Hepatic stellate cell (primary cell): ENCODE measurements around the gene CPSF7.
"Not testable (repeated sequence)": the region's sequence is repeated elsewhere in the genome, so short reads cannot be mapped to it uniquely, and the experiment has no call there.

ENCODE experiments used
- DNase-seq: peaks from one replicate; pipeline ENCODE4 v3.0.0; 2011; ENCODE audit warnings: low spot score

The CPSF7 gene

DNA sequence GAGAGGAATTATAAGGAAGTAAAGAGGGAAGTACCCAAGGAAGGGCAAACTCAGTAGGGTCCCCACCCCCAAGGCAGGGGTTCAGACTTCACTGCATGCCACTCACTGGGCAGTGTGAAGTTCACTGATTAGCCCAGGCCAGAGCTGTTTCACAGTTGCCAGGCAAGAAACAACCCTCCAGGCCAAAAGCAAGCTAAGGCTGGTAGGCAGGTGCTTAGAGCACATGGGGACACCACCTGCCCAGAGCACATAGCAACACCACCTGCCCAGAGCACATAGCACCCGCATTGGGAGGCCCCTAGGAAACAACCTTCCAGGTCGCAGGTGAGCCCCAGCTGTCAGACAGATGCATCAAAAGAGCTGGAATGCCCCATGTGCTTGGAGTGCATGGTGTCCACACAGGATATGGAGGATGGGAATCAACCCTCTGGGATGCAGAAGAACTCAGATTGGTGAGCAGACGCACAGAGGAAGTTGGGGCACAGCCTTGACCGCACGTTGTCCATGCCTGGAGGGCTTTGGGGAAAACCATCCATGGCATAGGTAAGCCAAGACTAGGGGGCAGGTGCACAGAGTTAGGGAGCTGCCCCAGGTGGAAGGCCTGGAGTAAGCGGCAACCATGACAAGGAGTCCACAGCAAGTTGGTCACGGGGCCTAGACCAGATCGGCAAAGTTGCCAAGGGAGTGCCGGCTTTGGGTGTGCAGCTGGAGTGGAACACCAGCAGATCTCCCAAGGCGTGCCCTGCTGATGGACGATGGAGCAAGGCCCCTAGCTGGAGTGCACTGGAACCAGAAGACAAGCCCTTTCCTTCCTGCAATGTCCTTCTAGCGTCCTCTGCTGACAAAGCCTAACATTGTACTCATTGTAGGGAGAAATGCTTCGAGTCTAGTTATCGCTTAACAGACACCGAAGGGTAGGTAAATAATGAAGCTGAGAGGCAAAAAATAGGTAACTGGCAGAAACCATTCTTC lies 45.2 kb downstream of the CPSF7 start:
- DNase-seq = no peak

- not testable (repeated sequence) for DNase-seq
Observed at GRCh38 chr11:61383859-61384258, 45.9 kb downstream of the CPSF7 start.

DNA sequence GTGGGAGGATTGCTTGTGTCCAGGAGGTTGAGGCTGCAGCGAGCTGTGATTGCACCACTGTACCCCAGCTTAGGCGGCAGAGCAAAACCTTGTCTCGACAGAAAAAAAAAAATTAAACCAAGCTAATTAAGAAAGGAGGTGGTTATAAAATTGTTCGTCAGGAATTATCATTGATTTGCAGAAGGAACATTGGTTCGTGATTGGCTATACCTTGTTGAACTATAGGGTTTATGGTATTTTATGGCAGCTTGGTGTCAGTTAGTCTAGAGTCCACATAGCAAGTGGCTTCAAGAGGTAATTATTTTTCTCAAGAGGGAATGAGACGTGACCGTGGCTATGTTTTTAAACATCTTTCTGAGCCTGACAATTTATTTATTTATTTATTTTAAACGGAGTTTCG lies 48.9 kb downstream of the CPSF7 start:
- DNase-seq = no peak

- DNase-seq = peak; percentile 94
Observed at GRCh38 chr11:61378713-61379313, 51.0 kb downstream of the CPSF7 start.

DNA sequence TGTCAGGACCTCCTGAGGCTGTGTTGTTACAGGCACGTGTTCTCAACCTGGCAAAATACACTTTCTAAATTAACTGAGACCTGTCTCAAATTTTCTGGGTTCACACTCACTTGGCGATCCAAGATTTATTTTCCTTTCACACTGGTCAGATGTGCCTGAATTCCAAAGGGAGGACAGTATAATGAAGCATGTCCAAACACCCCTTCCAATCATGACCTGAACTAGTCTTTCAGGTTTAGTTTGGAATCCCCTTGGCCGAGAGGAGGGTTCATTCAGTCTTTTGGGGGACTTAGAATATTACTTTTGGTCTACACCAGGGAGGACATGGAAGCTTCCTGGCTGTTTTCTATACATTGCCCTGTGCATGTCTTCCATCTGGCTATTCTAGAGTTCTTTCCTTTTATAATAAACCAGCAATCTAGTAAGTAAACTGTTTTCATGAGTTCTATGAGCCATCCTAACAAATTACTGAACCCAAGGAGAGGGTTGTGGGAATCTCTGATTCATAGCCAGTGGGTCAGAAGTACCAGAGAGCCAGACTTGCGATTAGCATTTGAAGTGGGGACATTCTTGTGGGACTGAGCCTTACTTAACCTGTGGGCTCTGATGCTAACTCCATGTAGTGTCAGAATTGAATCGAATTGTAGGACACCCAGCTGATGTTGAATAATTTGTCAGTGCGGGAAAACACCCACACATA lies 52.2 kb downstream of the CPSF7 start:
- no peak for DNase-seq

DNA sequence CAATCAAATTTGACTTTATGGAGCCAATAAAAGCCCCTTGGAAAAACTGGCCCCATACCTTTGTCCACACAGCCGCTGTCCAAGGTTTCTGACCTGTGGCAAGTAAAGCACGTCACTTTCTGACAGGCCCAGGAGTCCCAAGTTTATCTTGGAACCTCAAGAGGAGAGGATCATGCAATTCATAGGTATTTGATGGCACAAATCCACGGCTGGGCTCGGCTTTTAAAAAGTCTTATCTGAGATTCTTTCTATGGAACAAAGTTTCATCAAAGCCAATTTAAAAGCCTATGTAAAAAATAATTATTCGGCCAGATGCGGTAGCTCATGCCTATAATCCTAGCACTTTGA lies 54.0 kb downstream of the CPSF7 start:
- DNase-seq = no peak

GRCh38 chr11:61372659-61373420 lies 56.9 kb downstream of the CPSF7 start:
- no peak for DNase-seq

DNA sequence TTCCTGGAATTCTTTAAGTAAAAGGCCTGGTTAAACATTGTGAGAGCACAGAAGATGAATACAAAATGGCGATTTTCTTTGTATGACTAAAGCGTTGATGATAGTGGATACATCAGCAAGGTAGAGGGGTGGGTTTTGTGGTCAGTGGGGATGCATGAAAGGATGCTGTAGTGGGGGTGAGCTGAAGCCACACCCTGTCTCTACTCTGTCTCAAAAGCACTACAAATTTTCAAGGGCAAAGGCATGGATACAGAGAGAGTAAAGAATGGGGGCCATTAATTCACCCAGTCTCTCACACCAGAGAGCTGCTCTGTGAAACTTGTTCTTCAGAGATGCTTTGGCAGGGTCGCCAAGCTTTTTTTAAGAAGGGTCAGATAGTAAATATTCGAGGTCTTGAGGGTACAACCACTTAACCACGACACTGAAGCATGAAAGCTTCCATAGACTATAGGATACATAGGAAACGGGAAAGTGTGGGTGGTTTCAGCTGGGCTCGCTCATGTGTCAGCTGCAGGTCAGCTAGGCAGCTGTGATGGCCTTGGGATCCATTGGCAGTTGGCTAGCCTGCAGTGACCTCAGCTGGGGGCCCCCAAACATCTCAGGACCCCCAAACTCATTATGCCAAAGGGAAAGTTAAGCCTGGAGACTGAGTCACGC lies 59.3 kb downstream of the CPSF7 start:
- no peak for DNase-seq

GRCh38 chr11:61369372-61370348 lies 60.1 kb downstream of the CPSF7 start:
- peak; percentile 49 for DNase-seq

DNA sequence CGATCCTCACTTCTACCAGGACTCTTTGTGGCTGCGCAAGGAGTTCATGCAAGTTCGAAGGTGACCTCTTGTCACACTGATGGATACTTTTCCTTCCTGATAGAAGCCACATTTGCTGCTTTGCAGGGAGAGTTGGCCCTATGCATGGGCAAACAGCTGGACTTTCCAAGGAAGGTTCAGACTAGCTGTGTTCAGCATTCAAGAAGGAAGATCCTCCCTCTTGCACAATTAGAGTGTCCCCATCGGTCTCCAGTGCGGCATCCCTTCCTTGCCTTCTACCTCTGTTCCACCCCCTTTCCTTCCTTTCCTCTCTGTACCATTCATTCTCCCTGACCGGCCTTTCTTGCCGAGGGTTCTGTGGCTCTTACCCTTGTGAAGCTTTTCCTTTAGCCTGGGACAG lies 61.1 kb downstream of the CPSF7 start:
- no peak for DNase-seq

- no peak for DNase-seq
Observed at GRCh38 chr11:61367406-61367805, 62.4 kb downstream of the CPSF7 start.

GRCh38 chr11:61364012-61364675 lies 65.6 kb downstream of the CPSF7 start:
- no peak for DNase-seq

- peak; percentile 59 for DNase-seq
Observed at GRCh38 chr11:61362542-61362875, 67.3 kb downstream of the CPSF7 start.

GRCh38 chr11:61361741-61362541 lies 67.8 kb downstream of the CPSF7 start, which contains the start of the genes CYB561A3 and TMEM138:
Gene CYB561A3, minus strand, starts transcription at chr11:61361882. Its CDS starts 5,169 bp downstream, at chr11:61356713.
Gene TMEM138, plus strand, starts transcription at chr11:61362374. Its CDS starts 2,017 bp downstream, at chr11:61364391.
- peak; percentile 95 for DNase-seq

- DNase-seq = no peak
Observed at GRCh38 chr11:61361237-61361740, 68.5 kb downstream of the CPSF7 start.

GRCh38 chr11:61359516-61359915 lies 70.3 kb downstream of the CPSF7 start:
- no peak for DNase-seq

DNA sequence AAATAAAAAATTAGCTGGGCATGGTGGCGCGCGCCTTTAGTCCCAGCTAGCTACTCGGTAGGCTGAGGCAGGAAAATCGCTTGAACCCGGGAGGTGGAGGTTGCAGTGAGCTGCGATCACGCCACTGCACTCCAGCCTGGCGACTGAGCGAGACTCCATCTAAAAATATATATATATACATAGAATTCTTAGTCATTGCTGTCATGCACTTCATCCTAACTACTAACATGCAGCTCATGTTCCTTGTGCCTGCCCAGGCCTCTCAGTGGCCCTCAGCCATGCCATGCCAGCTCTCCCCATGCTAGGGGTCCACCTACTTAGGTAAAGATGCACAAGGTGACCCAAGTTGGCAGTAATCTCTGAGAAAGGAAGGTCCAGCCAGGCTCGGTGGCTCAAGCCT lies 71.2 kb downstream of the CPSF7 start:
- DNase-seq = no peak

DNA sequence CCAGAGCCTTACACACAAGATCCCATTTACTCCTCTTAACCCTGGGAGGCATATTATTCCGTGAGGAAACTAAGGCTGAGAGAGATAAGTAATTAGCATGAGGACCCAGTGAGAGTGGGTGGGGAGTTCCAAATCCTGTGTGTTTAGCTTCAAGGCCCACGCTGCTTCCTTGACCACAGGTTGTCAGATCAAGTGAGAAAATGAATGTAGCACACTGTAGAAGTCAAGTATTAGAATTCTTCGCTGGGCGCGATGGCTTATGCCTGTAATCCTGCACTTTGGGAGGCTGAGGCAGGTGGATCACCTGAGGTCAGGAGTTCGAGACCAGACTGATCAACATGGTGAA lies 71.9 kb downstream of the CPSF7 start:
- DNase-seq = no peak
